HepG2 (cell line): ENCODE measurements around the gene PPP6R2. TPM values are rescaled to one million over a fixed set of nuclear protein-coding genes. Genes with fewer than 3 reads are reported as not detected.

Experiments
- ARNT2 ChIP-seq: sonication (generic); formaldehyde crosslinking; IDR thresholded peaks from 2 replicates; pipeline ENCODE4 v1.8.0; 2022; ENCODE audit warnings: mild to moderate bottlenecking, low read depth, missing genetic modification reagents, moderate library complexity
- CEBPG ChIP-seq: IDR thresholded peaks from 2 replicates; pipeline ENCODE4 v1.6.1; 2016
- CTCF ChIP-seq: sonication (generic); formaldehyde crosslinking; IDR thresholded peaks from 2 replicates; pipeline ENCODE4 v1.5.0; 2020; ENCODE audit warnings: mild to moderate bottlenecking, missing genetic modification reagents, moderate library complexity
- ERF ChIP-seq: IDR thresholded peaks from 2 replicates; pipeline ENCODE4 v1.6.1; 2018; ENCODE audit warnings: missing biosample characterization, missing genetic modification reagents
- HIVEP1 ChIP-seq: sonication (generic); formaldehyde crosslinking; IDR thresholded peaks from 2 replicates; pipeline ENCODE4 v1.4.0; 2020; ENCODE audit warnings: mild to moderate bottlenecking, missing genetic modification reagents
- IKZF4 ChIP-seq: sonication (generic); formaldehyde crosslinking; IDR thresholded peaks from 2 replicates; pipeline ENCODE4 v1.5.1; 2020; ENCODE audit warnings: borderline replicate concordance, mild to moderate bottlenecking, low read depth, missing genetic modification reagents; ENCODE audit errors: not compliant biosample characterization
- KAT7 ChIP-seq: IDR thresholded peaks from 2 replicates; pipeline ENCODE4 v1.6.1; 2018; ENCODE audit warnings: borderline replicate concordance, missing compliant biosample characterization
- NFIB ChIP-seq: sonication (generic); formaldehyde crosslinking; IDR thresholded peaks from 2 replicates; pipeline ENCODE4 v1.9.0; 2021; ENCODE audit warnings: missing genetic modification reagents, mild to moderate bottlenecking, borderline replicate concordance
- POGK ChIP-seq: sonication (generic); formaldehyde crosslinking; conservative IDR thresholded peaks from 2 replicates; pipeline ENCODE4 v1.8.0; 2022; ENCODE audit warnings: mild to moderate bottlenecking, moderate library complexity, missing genetic modification reagents
- PRPF4 ChIP-seq: fragments of 200-400 bp; formaldehyde crosslinking; IDR thresholded peaks from 2 replicates; pipeline ENCODE4 v1.6.1; 2016; ENCODE audit warnings: low read length, low read depth; ENCODE audit not compliant: poor library complexity, severe bottlenecking
- SALL1 ChIP-seq: sonication (generic); formaldehyde crosslinking; IDR thresholded peaks from 2 replicates; pipeline ENCODE4 v1.8.0; 2022; ENCODE audit warnings: mild to moderate bottlenecking, missing genetic modification reagents
- SATB2 ChIP-seq: sonication (generic); formaldehyde crosslinking; IDR thresholded peaks from 2 replicates; pipeline ENCODE4 v1.5.0; 2020; ENCODE audit warnings: missing genetic modification reagents
- SMYD3 ChIP-seq: sonication (generic); formaldehyde crosslinking; IDR thresholded peaks from 2 replicates; pipeline ENCODE4 v1.8.1; 2023; ENCODE audit warnings: mild to moderate bottlenecking, missing genetic modification reagents
- SP2 ChIP-seq: sonication (generic); formaldehyde crosslinking; IDR thresholded peaks from 2 replicates; pipeline ENCODE4 v1.5.1; 2020; ENCODE audit warnings: mild to moderate bottlenecking, missing genetic modification reagents
- TEF ChIP-seq: sonication (generic); formaldehyde crosslinking; IDR thresholded peaks from 2 replicates; pipeline ENCODE4 v1.5.0; 2020; ENCODE audit warnings: missing genetic modification reagents
- YEATS4 ChIP-seq: sonication (generic); formaldehyde crosslinking; IDR thresholded peaks from 2 replicates; pipeline ENCODE4 v1.4.0; 2020; ENCODE audit warnings: missing genetic modification reagents, borderline replicate concordance
- ZNF274 ChIP-seq: sonication (generic); formaldehyde crosslinking; IDR thresholded peaks from 2 replicates; pipeline ENCODE4 v1.5.1; 2020; ENCODE audit warnings: mild to moderate bottlenecking, missing genetic modification reagents
- ZNF563 ChIP-seq: sonication (generic); formaldehyde crosslinking; IDR thresholded peaks from 2 replicates; pipeline ENCODE4 v1.8.0; 2022; ENCODE audit warnings: mild to moderate bottlenecking, moderate library complexity, missing genetic modification reagents
- ZNF672 ChIP-seq: sonication (generic); formaldehyde crosslinking; IDR thresholded peaks from 2 replicates; pipeline ENCODE4 v1.8.1; 2022; ENCODE audit warnings: missing genetic modification reagents
- ZNF720 ChIP-seq: sonication (generic); formaldehyde crosslinking; IDR thresholded peaks from 2 replicates; pipeline ENCODE4 v1.4.0; 2020; ENCODE audit warnings: missing genetic modification reagents
- ZNF800 ChIP-seq: sonication (generic); formaldehyde crosslinking; IDR thresholded peaks from 2 replicates; pipeline ENCODE4 v1.4.0; 2020; ENCODE audit warnings: missing genetic modification reagents
- ZSCAN25 ChIP-seq: sonication (generic); formaldehyde crosslinking; IDR thresholded peaks from 2 replicates; pipeline ENCODE4 v1.8.0; 2022; ENCODE audit warnings: mild to moderate bottlenecking, missing genetic modification reagents
- ZSCAN29 ChIP-seq: sonication (generic); formaldehyde crosslinking; conservative IDR thresholded peaks from 2 replicates; pipeline ENCODE4 v1.4.0; 2020; ENCODE audit warnings: mild to moderate bottlenecking, missing genetic modification reagents
- ZSCAN9 ChIP-seq: IDR thresholded peaks from 2 replicates; pipeline ENCODE4 v1.6.1; 2016; ENCODE audit warnings: borderline replicate concordance
- polyA plus RNA-seq, 8 experiments: library from polyadenylated mRNA; depleted of rRNA in 3 of 8; stranded (reverse) in 7 of 8; unstranded in 1 of 8; fragments of >200 nt; fragmentation: Illumina TruSeq in 4 of 8; extraction: Trizol in 4 of 8; gene quantifications; 2 replicates each; pipeline versions ENCODE4 v1.2.1 to v1.2.3, GENCODE V29; 2011 to 2016; ENCODE audit warnings: low read depth in 4 of 8, missing spikeins in 1 of 8, mixed read lengths in 1 of 8; ENCODE audit not compliant: insufficient read depth in 1 of 8
- total RNA-seq, 5 experiments: library from RNA; depleted of rRNA; stranded (reverse); fragments of >200 nt; fragmentation: Illumina TruSeq; extraction: Trizol; gene quantifications; 2 replicates each; pipeline ENCODE4 v1.2.3, GENCODE V29; 2016; ENCODE audit warnings: low read depth in 1 of 5

Gene PPP6R2
- total and polyA plus RNA-seq, 2 of the 13 experiments (the other 11 are each of a cell fraction or from before 2014, with no cell fraction given): 55.0 to 102 TPM

GRCh38 chr22:50341977-50342650 is 1.0 kb upstream of the PPP6R2 start (continued):
- TF ChIP-seq ZNF274 (CRISPR knock-in tag) (no peak), ERF (peak; percentile 69; the same call in 1 of the 2 replicates), SALL1 (peak; percentile 54; the same call in 1 of the 2 replicates), ZNF720 (CRISPR knock-in tag) (no peak), ZNF800 (CRISPR knock-in tag) (0 out of 2 replicates have a peak, but pooled peaks have one; percentile 33), ZNF563 (no peak), TEF (CRISPR knock-in tag) (no peak), CTCF (CRISPR knock-in tag) (peak; percentile 93), CEBPG (CRISPR knock-in tag) (peak; percentile 37; the same call in 1 of the 2 replicates), IKZF4 (CRISPR knock-in tag) (peak; percentile 30), POGK (CRISPR knock-in tag) (0 out of 2 replicates have a peak, but pooled peaks have one; percentile 18), HIVEP1 (CRISPR knock-in tag) (0 out of 2 replicates have a peak, but pooled peaks have one; percentile 47), KAT7 (no peak), SMYD3 (CRISPR knock-in tag) (no peak), ZSCAN9 (peak; percentile 82; the same call in 1 of the 2 replicates), ZSCAN29 (CRISPR knock-in tag) (peak; percentile 95; the same call in 1 of the 2 replicates), ARNT2 (CRISPR knock-in tag) (0 out of 2 replicates have a peak, but pooled peaks have one; percentile 33), ZNF672 (CRISPR knock-in tag) (no peak), SP2 (no peak), ZSCAN25 (CRISPR knock-in tag) (peak; percentile 32; the same call in 1 of the 2 replicates), SATB2 (no peak), PRPF4 (no peak), YEATS4 (CRISPR knock-in tag) (peak; percentile 50; the same call in 1 of the 2 replicates), NFIB (CRISPR knock-in tag) (no peak)
